ENCODE results near the gene RAX2. TPM values are rescaled to one million over a fixed set of nuclear protein-coding genes. Genes with fewer than 3 reads are reported as not detected.
A peak's percentile ranks its signal among the peaks of the same experiment; 100 is the strongest.
"Not testable (repeated sequence)": the region's sequence is repeated elsewhere in the genome, so short reads cannot be mapped to it uniquely, and the experiment has no call there.

The RAX2 gene
- total RNA-seq, 1 donor from 2014 or later = not detected

- Mint-ChIP-seq H3K9me3 (ENCODE audit: unreplicated experiment) (peaks cover 4% of the 10 kb centered on the region), H3K4me3 (ENCODE audit: unreplicated experiment) (no peak overlapping the region), H3K27me3 (ENCODE audit: unreplicated experiment) (peaks cover 6% of the 10 kb centered on the region), H3K27ac (ENCODE audit: unreplicated experiment) (no peak overlapping the region), H3K4me1 (ENCODE audit: low read depth, unreplicated experiment) (no peaks in the 10 kb centered on the region), H3K36me3 (ENCODE audit: unreplicated experiment) (no peaks in the 10 kb centered on the region)
- no peak for TF ChIP-seq CTCF (IDR thresholded peaks at IDR 0.05; ENCODE audit: partially characterized antibody, unreplicated experiment)
- no peak for DNase-seq
Measured at GRCh38 chr19:3769494-3769893, 2.5 kb downstream of the RAX2 start.

DNA sequence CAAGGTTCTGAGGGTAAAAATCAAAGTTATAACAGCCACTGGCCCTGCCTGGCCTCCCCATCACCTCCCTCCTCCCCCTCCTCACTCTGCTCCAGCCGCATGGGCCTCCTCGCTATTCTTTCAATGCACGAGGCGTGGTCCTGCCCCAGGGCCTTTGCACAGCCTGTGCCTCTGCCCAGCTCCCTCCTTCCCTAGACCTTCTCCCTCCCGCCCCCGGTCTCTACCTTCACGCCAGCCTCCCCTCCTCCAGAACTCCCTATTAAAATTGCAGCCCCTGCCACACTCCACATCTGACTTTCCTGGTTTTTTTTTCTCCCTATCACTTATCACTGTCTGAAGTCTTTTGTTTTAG is 3.3 kb downstream of the RAX2 start:
- TF ChIP-seq CTCF (IDR thresholded peaks at IDR 0.05; ENCODE audit: partially characterized antibody, unreplicated experiment) = no peak
- no peaks in the 10 kb centered on the region for H3K36me3 Mint-ChIP-seq (ENCODE audit: unreplicated experiment)
- H3K4me1 Mint-ChIP-seq (ENCODE audit: low read depth, unreplicated experiment) = no peaks in the 10 kb centered on the region
- no peak for DNase-seq
- peaks cover 4% of the 10 kb centered on the region for H3K9me3 Mint-ChIP-seq (ENCODE audit: unreplicated experiment)
- no peak overlapping the region for H3K4me3 Mint-ChIP-seq (ENCODE audit: unreplicated experiment)
- peaks cover 4% of the 10 kb centered on the region for H3K27me3 Mint-ChIP-seq (ENCODE audit: unreplicated experiment)
- no peak overlapping the region for H3K27ac Mint-ChIP-seq (ENCODE audit: unreplicated experiment)

DNA sequence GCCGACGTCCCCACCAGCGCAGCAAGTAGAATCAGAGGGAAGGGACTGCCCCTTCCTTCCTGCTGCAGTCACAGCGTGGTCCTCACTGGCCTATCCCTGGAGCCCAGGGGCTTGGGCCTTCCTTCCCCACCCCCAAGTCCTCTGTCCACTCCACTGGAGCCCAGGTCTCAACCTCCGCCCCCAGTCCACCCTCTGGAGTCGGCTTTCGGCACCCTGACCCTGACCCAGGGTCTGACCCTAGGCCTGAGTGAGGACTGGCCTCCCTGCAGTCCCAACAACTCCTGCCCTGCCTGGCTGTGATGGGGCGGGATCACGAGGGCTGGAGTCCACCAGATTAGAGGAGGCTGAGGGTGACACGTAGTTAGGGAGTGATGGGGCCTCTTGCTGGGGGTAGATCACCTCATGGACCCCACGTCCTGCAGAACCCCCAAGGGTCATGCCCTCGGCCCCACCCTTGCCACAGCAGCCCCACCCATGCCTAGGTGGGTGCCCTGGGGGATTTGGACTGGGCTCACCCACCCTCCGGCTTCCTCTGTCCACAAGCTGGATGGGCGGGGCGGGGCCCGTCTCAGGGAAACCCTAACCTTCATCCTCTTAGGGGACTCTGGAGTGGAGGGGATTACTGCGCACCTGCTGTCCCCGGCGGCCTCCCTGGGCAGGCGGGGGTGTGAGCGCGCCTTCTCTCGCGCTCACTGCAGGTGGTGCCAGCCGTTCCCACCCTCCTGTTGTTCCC is 3.8 kb downstream of the RAX2 start:
- Mint-ChIP-seq H3K36me3 (ENCODE audit: unreplicated experiment) (no peaks in the 10 kb centered on the region), H3K4me3 (ENCODE audit: unreplicated experiment) (no peak overlapping the region), H3K9me3 (ENCODE audit: unreplicated experiment) (peaks cover 6% of the 10 kb centered on the region), H3K27ac (ENCODE audit: unreplicated experiment) (no peak overlapping the region), H3K4me1 (ENCODE audit: low read depth, unreplicated experiment) (no peaks in the 10 kb centered on the region), H3K27me3 (ENCODE audit: unreplicated experiment) (peaks cover 4% of the 10 kb centered on the region)
- TF ChIP-seq CTCF (IDR thresholded peaks at IDR 0.05; ENCODE audit: partially characterized antibody, unreplicated experiment) = no peak
- DNase-seq = no peak

- H3K4me3 Mint-ChIP-seq (ENCODE audit: unreplicated experiment) = no peak overlapping the region
- no peaks in the 10 kb centered on the region for H3K36me3 Mint-ChIP-seq (ENCODE audit: unreplicated experiment)
- H3K27ac Mint-ChIP-seq (ENCODE audit: unreplicated experiment) = no peak overlapping the region
- no peak for DNase-seq
- H3K9me3 Mint-ChIP-seq (ENCODE audit: unreplicated experiment) = peaks cover 11% of the 10 kb centered on the region
- peaks cover 6% of the 10 kb centered on the region for H3K27me3 Mint-ChIP-seq (ENCODE audit: unreplicated experiment)
- TF ChIP-seq CTCF (IDR thresholded peaks at IDR 0.05; ENCODE audit: partially characterized antibody, unreplicated experiment) = no peak
- H3K4me1 Mint-ChIP-seq (ENCODE audit: low read depth, unreplicated experiment) = no peaks in the 10 kb centered on the region
Measured at GRCh38 chr19:3767050-3767449, 5.0 kb downstream of the RAX2 start.

DNA sequence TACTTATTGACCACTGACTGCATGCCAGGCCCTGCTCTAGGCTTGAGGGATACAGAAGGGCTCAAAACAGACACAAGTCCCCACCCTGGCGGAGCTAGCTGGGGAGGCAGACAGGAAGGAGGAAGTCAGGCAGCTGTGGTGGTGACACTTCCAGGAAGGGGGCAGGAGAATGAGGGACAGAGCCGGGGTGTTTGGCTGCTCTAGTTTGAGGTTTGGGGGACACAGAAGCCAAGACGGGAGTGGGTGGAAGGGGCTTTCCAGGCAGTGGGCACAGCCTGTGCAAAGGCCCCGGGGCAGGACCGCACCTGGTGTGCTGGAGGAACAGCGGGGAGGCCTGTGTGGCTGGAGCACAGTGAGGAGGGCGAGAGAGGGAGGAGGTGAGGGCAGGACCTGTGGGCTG is 5.5 kb downstream of the RAX2 start:
- Mint-ChIP-seq H3K36me3 (ENCODE audit: unreplicated experiment) (no peaks in the 10 kb centered on the region), H3K4me1 (ENCODE audit: low read depth, unreplicated experiment) (no peaks in the 10 kb centered on the region), H3K27me3 (ENCODE audit: unreplicated experiment) (peaks cover 10% of the 10 kb centered on the region), H3K9me3 (ENCODE audit: unreplicated experiment) (peaks cover 11% of the 10 kb centered on the region), H3K27ac (ENCODE audit: unreplicated experiment) (peak overlapping the region; percentile 22), H3K4me3 (ENCODE audit: unreplicated experiment) (no peak overlapping the region)
- TF ChIP-seq CTCF (IDR thresholded peaks at IDR 0.05; ENCODE audit: partially characterized antibody, unreplicated experiment) = no peak
- no peak for DNase-seq

GRCh38 chr19:3765757-3766156 is 6.3 kb downstream of the RAX2 start:
- not testable (repeated sequence) for DNase-seq; H3K27ac Mint-ChIP-seq (ENCODE audit: unreplicated experiment); H3K36me3 Mint-ChIP-seq (ENCODE audit: unreplicated experiment); H3K27me3 Mint-ChIP-seq (ENCODE audit: unreplicated experiment); H3K4me1 Mint-ChIP-seq (ENCODE audit: low read depth, unreplicated experiment); H3K4me3 Mint-ChIP-seq (ENCODE audit: unreplicated experiment)
- H3K9me3 Mint-ChIP-seq (ENCODE audit: unreplicated experiment) = peaks cover 15% of the 10 kb centered on the region

Measured in glutamatergic neuron (in vitro differentiated cells).